ENCODE data around the gene FRY. TPM values are rescaled to one million over a fixed set of nuclear protein-coding genes. Genes with fewer than 3 reads are reported as not detected.

FRY gene
- total and polyA plus RNA-seq, 9 of the 15 experiments (the other 6 are each of a cell fraction or from before 2014, with no cell fraction given) = 0.03 to 0.31 (median 0.11) TPM; not detected in 3

- TF ChIP-seq FOXM1 (IDR thresholded peaks at IDR 0.05; ENCODE audit: low read depth) = no peak
- TF ChIP-seq FOXM1 (CRISPR knock-in tag; IDR thresholded peaks at IDR 0.05; ENCODE audit: low read depth) = no peak
- no peak for TF ChIP-seq JUN (IDR thresholded peaks at IDR 0.05; ENCODE audit: borderline replicate concordance, low read depth, low read length)
- TF ChIP-seq JUN (CRISPR knock-in tag; IDR thresholded peaks at IDR 0.05; ENCODE audit: borderline replicate concordance) = no peak
- no peak for TF ChIP-seq ZBTB26 (CRISPR knock-in tag; IDR thresholded peaks at IDR 0.05)
Measured at GRCh38 chr13:32117001-32117400, 85.4 kb downstream of the FRY start (continued).

DNA sequence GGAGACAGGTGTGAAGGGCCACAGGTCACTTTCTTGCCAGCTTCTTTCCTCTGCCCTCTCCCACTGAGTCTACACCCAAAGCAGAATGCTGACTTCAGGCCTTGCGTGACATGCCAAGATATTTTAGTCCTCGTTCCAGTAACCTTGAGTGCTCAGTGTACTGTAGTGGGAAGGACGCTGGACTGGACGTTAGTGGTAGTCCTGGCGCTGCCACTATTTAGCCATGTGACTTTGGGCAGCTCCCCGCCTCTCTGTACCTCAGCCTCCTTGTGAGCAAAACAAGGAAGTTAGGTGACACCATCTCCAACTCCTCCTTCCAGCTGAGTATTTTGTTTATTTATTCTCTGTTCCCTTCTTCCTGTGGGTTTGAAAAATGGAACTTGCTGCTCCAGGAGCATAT lies 86.1 kb downstream of the FRY start:
- H3K4me1 ChIP-seq (replicated peaks in 1 of 2; ENCODE audit: control insufficient read depth in 2 of 2, insufficient read depth in 2 of 2, low read length in 2 of 2) = no peaks in the 10 kb centered on the region
- no peaks in the 10 kb centered on the region for H4K20me1 ChIP-seq (replicated peaks; ENCODE audit: control insufficient read depth, insufficient read depth, low read length)
- DNase-seq (ENCODE audit: extremely low read depth in 1 of 4, low spot score in 3 of 4) (no peak), FAIRE-seq (no peak), ATAC-seq (no peak)
- H3K4me3 ChIP-seq = no peak overlapping the region
- H3K79me2 ChIP-seq (ENCODE audit: control insufficient read depth, insufficient read depth, low read length) = no peaks in the 10 kb centered on the region
- H3K27me3 ChIP-seq (ENCODE audit: control insufficient read depth in 2 of 2, insufficient read depth in 2 of 2, low read length in 2 of 2) = peaks cover 0 to 6% of the 10 kb centered on the region in 2 experiments; a peak in 2 of 5 replicates
- H3K9me1 ChIP-seq (ENCODE audit: control insufficient read depth, insufficient read depth, low read length) = no peaks in the 10 kb centered on the region
- H3K9me3 ChIP-seq (replicated peaks; ENCODE audit: control insufficient read depth, insufficient read depth, low read depth, low read length) = 0 out of 2 replicates have a peak, but pooled peaks cover 2% of the 10 kb centered on the region
- CTCF ChIA-PET (ENCODE audit: low intra/inter-chr PET ratio) = no interaction called here
- intact Hi-C loops (cut with micrococcal nuclease) (no loop called here), in situ Hi-C loops (cut with MboI) (no loop called here)
- WGBS (ENCODE audit: insufficient coverage, low coverage, missing lambda C conversion rate) = 0% methylated on average over 6 of the region's 6 CpGs
- H3K27ac ChIP-seq (ENCODE audit: extremely low read depth, low read depth, low read length) = no peak overlapping the region
- BruUV-seq (replicated peaks) = no TSS peak
- POLR2A ChIA-PET = no interaction called here
- H2AFZ ChIP-seq (ENCODE audit: low read depth, low read length) = peak overlapping the region; percentile 19; the same call in 1 of the 2 replicates
- H3K4me2 ChIP-seq (ENCODE audit: insufficient read depth, low read length) = no peak overlapping the region
- H3K36me3 ChIP-seq (ENCODE audit: control insufficient read depth, insufficient read depth, low read length) = no peaks in the 10 kb centered on the region
- H3K9ac ChIP-seq (ENCODE audit: insufficient read depth in 1 of 2, low read depth in 2 of 2, low read length in 2 of 2) = no peak overlapping the region
- TF ChIP-seq FOXJ2 (tag; IDR thresholded peaks at IDR 0.05) = no peak
- TF ChIP-seq NFIX (CRISPR knock-in tag; IDR thresholded peaks at IDR 0.05; ENCODE audit: low read depth) = no peak
- TF ChIP-seq ATF6 (CRISPR knock-in tag; IDR thresholded peaks at IDR 0.05) = no peak
- no peak for TF ChIP-seq RAD51 (IDR thresholded peaks at IDR 0.05; ENCODE audit: borderline replicate concordance, low read depth)
- no peak for TF ChIP-seq LEF1 (IDR thresholded peaks at IDR 0.05)
- no peak for TF ChIP-seq MEF2A (IDR thresholded peaks at IDR 0.05; ENCODE audit: control insufficient read depth, low read depth, low read length)
- no peak for TF ChIP-seq NR2C2 (CRISPR knock-in tag; IDR thresholded peaks at IDR 0.05)
- no peak for TF ChIP-seq NR2C2 (tag; IDR thresholded peaks at IDR 0.05)

All from K562 (cell line).